Fibroblast of skin of left quadriceps (primary cell): ENCODE data around the gene PACSIN2.
A peak's percentile ranks its signal among the peaks of the same experiment; 100 is the strongest.
"Not testable (repeated sequence)": the region's sequence is repeated elsewhere in the genome, so short reads cannot be mapped to it uniquely, and the experiment has no call there.

Source experiments
- DNase-seq, 2 experiments: peaks; one replicate each; pipeline ENCODE4 v3.0.0-alpha.2; 2013; ENCODE audit warnings: low read depth in 2 of 2

The PACSIN2 gene

DNA sequence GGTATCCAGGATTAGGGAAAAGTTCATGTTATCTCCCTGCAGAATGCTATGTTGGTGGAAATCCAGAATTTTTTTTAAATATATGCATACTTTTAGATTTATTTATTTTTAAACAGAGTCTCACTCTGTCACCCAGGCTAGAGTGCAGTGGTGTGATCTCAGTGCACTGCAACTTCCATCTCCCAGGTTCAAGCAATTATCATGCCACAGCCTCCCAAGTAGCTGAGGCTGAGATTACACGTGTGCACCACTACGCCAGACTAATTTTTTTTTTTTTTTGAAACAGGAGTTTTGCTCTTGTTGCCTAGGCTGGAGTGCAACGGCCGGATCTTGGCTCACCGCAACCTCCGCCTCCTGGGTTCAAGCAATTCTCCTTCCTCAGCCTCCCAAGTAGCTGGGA lies 2.6 kb downstream of the PACSIN2 start:
- no peak for DNase-seq

DNA sequence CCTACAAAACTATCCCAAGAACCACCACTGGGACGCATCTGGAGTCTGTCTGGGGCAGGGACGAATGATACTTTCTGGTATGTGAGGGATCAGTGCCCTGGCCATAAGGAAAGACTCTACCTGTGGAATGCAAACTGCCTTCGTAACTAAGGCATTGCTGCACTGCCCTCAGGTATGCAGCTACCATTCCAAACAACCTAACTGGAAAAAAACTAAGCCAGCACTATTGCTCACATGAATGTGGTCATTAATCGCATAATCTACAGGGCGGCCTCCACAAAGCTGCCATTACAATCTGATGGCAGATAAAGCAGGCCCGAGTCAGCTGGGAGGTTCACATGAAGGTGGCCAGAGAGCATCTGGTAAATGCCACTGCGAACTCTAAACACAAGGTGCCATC lies 3.9 kb downstream of the PACSIN2 start:
- no peak for DNase-seq

DNA sequence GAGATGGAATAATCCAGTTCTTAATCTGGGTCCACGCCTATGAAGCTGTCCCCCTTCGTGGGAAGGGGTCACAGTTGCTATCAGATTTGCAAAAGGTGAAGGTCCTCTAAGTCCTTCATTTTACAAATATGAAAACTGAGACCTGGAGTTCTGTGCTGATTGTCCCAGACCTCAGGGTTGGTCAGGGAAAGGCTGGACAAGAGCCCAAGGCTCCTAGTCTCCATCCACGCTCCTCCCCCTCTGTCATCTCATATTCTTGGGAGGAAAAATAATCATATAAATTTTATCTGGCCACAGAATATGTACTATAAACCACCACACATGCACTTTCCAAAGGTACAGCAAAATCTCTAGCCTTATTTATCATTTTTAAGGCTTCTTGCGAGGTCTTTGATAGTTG lies 5.5 kb downstream of the PACSIN2 start:
- no peak for DNase-seq

DNA sequence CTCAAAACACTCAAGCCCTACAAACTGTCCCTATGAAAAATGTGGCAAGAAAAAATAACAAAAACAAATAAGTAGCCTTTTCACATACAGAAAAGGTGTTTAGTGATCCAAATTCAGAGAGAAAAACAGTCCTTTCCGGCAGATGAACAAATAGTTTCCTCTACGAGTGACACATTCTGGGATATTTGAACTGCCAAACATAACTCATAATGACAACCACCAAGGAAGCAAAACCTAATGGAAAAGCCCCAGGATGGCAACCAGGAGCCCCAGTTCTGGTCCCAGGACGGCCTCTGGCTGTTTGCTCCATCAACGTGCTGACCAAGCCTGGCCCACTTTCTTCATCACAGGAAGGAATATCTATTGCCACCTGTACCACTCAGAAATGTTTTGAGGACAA lies 6.0 kb downstream of the PACSIN2 start:
- no peak for DNase-seq

DNA sequence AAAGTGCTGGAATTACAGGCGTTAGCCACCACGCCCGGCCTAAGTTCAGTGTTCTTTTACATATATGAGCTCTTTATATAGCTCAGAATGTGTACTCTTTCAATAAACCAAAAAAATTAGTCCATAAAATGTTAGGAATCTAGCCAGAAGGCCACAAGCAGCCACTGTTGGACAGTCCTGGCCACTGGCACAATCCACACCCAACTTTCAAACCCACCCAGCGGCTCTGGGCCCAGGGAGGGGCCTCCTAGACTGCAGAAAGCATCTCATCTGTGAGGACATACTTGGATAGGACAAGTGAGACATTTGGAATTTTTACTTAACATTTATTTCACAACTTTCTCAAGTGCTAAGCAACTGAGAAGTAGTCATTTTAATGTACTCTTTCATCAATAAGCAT lies 6.4 kb downstream of the PACSIN2 start:
- no peak for DNase-seq

DNA sequence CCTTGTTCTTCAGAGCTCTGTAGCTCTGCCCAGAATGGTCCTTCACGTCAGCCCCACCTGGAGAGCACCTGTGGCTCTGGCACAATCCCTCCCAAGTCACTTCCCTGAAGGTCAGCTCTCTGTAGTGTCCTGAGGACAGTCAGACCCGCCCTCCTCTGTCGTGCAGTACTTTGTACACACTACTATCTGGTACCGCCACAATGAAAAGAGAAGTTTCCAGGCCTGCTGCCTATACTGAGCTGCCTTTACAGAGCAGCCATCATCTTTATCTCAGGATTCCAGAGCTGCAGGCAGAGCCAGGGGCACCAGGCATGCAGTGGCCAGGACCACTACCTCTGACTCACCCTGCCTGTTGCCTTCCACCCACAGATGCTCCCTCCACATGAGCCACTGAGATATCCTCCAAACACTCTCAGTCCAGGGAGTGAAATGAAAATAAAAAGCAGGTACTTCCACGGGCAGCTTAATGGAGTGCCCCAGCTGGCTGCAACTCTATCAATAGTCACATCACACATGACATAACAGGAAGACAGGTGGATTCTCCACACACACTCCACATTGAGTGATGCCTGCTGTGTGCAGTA lies 7.3 kb downstream of the PACSIN2 start:
- no peak for DNase-seq

DNA sequence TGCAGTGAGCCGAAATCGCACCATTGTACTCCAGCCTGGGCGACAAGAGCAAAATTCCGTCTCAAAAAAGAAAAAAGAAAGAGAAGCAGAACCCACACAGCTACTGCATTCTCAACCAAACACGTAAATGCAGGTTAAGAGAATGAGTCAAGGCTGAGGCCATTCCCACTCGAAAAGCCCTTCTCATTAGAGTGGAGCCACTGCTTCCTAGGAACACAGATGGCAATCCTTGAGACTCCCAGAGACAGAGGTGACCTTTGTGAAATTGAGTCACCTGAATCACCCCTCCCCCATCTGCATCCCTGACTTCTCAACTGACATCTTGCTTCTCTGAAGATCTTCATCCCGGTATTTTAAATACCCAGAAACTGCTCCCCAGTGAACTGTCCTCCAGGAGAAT lies 8.2 kb downstream of the PACSIN2 start:
- no peak for DNase-seq

DNA sequence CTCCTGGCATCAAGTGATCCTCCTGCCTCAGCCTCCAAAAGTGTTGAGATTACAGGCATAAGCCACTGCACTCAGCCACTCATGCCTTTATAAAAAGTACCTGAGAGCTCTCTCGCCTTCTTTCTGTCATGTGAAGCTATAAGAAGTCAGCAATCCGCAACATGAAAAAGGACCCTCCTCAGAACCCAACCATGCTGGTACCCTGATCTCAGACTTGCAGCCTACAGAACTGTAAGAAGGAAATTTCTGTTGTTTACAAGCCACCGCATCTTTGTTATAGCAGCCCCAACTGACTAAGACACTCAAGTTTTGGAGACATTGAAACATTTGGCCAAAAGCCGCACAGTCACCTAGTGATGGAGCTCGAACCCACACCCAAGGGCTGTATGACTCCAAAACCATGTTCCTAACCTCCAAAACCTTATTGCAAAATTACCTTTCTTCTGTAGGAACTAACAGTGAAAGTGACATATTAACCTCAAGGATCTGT lies 8.9 kb downstream of the PACSIN2 start:
- DNase-seq = no peak

DNA sequence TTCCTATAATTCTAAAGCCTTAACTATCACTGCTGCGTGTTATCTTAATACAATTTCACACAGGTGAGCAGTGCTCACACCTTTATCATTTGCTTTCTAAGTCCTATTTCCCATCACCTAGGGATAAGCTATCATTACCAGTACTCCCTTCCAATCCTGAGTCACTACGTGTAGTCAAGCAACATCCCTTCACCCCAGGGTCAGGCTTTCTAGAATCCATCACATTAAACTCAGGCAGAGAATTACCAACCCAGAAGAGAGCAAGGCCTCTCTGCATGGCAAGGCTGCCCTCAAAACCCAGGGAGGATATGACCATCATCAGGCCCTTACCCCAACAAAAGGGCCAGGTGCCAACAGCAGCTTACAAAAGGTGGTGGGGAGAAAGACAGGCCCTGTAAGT lies 9.8 kb downstream of the PACSIN2 start:
- no peak for DNase-seq

DNA sequence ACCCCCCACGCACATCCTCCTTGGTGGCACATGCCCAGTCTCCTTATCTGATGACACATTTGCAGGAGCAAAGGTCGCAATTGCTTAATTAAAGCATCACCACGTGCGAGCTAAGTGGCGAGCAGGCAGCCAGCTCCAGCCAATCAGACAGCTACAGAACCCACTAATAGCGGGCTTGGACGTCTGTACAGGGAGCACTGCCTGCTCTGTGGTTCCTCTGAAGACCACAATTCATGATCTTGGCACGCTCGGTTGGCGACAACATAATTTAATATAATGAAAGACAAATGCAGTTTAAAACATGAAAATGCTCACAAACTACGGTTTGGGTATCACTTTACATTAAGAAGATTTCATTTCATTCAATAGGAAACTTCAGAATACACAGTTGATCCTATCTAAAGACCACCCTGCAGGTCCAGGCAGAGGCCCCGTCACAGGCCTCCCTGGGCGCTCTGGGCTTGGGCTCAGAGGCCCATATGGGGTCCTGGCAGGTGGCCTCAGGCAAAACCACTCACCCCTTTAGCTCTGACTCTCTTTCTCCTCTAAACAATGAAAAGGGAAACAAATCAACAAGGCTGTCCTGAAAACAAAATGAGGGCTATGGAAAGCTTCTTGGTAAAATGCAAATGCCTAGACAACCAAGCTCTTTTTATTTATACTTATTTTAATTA lies 10.4 kb downstream of the PACSIN2 start:
- peak; percentile 86 to 87 for DNase-seq

DNA sequence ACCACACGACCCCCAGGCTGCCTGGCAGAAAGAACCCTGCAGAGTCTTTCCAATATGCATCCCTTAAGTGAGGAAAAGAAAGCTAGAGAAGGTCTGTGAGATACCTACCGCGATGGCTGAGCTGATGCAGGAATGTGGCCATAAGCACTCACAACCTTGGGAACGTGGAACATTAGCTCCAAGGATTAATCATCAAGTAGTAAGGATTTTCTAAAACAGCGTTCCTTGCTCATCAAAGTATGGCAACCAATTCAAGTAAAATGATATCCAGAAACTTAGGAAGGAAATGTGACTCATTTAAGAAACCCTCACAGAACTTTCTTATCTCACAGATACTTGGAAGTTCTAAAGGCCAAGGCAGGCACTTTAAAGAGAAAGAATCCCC lies 12.8 kb downstream of the PACSIN2 start:
- peak; percentile 66 to 71 for DNase-seq

DNA sequence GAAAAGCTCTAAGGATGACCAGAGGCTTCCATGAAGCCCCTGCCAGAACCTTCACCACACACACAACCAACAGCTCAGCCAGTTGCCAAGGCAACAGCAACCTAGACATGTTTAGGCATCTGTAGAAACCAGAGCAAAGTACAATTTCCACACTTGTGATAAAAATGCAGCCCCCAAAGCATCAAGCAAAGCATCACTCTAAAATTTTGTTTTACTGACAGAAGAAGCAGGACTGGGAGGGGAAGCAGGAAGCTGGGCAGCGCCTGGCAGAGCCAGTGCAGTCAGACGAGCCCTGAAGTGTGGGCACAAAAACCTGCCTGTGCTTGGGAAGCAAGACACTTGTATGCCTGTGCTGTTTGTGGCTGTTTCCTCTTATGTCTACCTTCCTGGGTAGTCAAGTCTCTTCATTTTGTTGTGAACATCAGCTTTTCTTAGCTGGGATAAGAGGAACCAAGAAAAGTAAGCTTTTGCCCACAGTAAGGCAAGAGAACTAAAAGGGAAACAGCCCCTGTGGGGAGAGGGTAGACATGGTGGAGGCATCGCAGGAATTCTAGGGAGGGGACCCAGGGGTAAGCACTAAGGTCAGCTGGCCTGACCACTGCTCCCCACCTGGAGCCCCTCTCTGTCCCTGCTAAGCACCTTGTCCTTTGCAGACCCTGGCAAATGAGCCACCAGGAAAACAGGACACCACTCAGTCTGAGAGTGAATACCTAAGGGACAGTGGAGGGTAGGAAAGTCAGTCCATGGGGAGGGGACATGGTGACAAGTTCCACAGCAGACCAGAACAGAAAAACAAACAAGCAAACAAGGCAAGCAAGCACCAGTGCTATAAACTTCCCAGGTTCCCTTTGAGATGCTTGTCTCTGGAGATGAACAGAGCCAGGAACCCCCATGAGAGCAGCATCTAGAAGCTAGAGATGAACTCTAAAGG lies 13.4 kb downstream of the PACSIN2 start:
- no peak for DNase-seq

DNA sequence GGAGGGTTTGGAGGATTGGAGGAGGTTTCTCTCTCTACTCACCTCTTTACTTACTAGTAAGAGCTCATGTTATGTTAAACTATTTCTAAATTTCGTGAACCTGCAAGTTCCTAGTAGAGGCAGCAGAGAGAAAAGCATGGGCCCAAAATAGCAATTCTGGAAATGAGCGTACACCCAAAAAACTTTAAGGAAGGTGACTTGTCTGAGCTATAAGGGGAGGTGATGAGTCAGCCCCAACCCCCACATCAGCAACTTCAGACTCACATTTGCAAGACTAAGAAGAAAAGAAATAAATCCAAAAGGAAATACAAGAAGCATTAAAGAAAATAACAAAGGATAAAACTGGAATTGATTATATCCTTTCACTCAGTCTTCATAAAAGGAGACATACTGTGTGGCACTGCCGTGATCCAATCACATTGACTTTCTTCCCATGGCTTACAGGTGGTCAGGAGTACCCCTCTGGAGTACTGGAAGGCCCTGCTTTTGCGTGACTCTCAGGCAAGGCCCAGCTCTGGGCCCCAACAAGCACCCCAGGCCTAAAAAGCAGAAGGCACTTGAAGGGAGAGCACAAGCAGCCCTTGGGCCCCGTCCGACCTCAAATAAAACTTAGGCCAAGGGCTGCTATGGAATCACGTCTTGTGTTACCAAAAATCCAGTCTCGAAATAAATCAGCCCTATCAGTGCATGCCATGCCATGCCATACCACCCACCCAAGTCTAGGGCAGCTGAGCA lies 14.3 kb downstream of the PACSIN2 start:
- no peak for DNase-seq

DNA sequence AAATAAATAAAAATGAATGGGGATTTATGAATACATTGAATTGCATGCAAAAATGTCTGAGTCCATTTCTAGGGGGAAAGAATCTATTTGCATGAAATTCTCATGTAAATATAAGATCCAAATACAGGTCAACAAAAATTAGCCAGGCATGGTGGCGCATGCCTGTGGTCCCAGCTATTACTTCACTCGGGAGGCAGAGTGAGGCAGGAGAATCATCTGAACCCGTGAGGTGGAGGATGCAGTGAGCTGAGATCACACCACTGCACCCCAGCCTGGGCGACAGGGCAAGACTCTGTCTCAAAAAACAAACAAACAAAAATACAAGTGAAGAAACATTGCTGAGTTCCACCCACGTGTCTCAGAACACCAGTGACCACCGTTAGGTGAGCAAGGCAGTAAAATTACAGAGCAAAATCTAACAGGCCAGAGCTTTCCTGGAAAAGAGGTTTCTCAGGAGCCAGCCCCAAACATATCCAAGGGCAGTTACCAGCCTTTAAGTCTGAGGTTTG lies 17.3 kb downstream of the PACSIN2 start:
- no peak for DNase-seq

DNA sequence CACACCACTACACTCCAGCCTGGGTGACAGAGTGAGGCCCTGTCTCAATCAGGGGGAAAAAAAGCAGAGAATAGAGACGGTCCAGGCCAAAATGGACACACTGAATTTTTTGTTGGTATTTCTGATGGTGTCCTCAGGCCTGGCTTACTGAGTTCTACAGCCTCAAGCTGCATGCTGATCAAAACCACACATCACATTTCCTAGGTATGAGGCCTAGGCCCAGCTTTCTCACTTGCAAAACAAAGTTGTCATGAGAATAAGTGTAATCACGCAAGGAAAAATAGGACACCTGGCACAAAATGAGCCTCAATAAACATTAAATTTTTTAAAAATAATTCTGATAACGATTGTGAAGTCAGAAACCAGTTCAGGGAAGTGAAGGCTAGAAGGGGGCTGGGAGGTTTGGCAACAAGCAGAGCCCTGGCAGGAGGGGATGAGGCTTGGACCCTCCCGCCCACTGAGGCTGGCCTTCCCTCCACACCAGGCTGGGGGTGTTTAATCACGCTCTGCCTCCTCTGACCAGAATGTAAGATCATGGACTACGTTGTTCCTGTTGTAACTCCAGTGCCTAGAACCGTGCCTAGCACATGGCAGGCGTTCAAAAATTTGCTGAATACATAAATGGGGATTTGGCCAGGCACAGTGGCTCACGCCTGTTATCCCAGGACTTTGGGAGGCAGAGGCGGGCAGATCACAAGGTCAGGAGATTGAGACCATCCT lies 18.1 kb downstream of the PACSIN2 start:
- DNase-seq = no peak

DNA sequence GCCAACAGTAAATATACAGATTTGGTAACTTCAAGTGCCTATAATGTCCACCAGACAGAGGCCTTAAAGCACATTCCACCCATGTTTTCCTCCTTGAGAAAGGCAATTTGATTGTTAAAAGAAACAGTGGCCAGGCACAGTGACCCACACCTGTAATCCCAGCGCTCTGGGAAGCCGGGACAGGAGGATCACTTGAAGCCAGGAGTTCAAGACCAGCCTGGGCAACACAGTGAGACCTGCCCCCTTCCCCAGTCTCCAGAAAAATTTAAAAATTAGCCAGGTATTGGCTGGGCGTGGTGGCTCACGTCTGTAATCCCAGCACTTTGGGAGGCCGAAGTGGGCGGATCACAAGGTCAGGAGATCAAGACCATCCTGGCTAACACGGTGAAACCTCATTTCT lies 19.3 kb downstream of the PACSIN2 start:
- not testable (repeated sequence) for DNase-seq

DNA sequence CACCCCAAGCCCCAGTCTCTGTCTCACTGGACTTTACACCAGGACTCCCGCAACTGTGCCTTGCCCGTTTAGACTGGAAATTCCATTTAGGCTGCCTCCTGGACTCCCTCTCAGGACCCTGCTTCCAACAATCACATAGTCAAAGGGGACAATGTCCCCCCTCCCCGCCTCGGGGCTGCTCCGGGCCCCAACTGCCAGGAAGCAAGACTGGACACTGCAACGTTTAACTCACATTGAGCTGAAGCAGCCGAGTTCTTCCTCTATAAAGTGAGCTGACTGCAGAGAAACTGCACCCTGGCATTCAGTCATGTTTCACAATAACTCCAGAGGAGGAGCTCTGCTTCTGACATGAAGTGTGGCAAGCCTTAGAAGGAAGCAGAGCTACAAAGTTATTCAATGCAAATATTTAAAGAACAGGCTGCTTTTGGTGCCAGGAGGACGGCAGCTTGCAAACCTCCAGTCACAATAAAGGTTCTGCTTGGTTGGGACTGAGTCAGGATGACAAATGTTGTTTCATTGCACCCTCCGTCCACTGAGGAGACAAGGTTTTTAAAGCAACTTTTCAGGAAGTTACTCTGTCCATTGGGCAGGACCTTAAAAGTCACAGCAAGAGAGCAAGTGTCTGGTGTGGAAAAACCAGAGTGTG lies 19.9 kb downstream of the PACSIN2 start:
- DNase-seq = peak; percentile 80 to 81

DNA sequence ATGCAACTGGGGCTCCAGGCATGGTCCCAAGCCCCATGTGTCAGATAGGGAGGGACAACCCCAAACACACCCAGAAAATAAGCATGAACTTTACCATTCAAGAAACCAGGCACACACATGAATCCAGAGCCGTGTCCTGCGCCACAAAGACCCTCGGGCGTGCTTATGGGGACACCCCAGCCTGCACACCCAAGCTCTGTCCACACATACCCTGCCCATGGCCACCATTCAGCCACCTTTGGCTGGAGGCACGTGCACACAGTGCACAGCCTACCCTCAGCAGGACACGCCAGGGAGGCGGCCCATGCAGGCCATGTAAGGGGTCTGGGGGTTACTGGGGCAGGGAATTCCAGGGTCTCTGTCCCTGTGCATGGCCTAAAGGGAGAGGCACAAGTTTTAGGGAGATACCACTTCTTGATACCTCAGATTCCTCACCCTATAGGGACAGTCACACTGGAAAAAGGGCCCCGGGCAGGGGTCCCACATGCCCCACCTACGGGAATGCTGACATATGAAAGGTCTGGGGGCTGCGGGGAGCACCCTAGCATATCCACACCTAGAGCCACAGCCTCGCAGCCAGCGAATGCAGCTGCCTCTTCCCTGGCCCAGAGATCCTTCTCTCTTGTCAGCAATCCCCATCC lies 20.6 kb downstream of the PACSIN2 start:
- no peak for DNase-seq

DNA sequence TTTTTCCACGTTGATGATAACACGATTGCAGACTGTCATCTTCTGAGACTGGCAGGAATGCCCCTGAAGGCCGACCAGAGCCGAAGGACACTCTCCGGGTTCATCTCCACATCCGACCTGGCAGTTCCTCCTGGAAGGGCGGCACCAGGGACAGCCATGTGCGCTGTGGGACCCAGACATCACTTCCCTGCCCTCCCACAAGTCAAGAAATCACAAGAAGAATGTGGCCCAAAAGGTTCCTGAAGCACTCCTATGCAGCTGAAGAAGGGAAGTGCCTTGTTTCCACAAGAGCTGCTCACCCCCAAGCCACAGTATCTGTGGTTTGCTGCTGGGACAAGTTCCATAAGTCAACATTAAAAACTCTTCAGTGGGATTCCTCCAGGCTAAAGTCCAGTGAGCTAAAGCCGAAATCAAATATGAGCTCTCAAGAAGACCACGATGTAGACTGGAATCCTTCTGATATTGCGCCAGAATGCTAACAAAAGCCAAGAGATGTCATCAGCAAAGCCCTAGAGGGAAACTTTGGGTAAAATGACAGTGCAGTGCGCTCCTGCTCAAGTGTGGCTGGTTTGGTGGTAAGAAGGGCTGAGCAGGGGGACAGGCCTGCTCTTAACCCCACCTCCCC lies 21.2 kb downstream of the PACSIN2 start:
- DNase-seq = peak; percentile 57 to 60
